ENCODE measurements around the gene TFR2. TPM values are rescaled to one million over a fixed set of nuclear protein-coding genes. Genes with fewer than 3 reads are reported as not detected.

The TFR2 gene
- total and polyA plus RNA-seq, 2 of the 13 experiments (the other 11 are each of a cell fraction or from before 2014, with no cell fraction given) = 36.9 to 64.2 TPM

DNA sequence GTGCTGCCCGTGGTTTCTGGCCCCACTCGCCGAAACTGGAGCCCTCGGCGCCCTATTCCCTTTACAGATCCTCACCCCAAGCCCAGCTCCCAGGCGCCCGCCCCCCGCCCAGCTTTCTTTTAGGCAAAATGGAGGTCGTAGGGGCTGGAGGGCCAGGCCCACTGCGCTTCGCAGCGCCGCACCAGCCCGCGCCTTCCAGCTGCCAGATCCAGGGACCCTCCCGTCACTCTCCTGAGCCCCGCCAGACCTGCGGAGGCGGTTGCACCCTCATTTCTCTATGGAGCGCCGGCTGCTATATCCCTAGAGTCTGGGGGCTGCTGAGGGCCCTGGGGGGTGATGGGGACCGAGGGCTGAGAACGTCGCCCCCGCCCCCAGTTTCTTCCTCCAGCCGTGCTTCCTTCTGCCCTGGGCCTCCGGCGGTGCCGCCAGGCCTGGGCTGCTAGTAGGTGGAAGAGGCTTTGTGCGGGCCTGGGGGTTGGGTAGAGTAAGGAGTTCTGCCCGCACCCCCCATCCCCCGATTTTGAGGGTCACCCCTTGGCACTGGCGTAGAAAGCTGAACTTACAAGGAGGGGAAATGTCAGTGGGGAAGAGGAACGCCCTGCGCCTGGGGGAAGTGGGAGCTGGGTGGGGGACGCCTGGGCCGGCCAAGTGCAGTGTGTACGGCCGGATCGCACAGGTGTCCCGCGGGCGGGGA lies 33.2 kb upstream of the TFR2 start (continued):
- TF ChIP-seq, protein P1, sequence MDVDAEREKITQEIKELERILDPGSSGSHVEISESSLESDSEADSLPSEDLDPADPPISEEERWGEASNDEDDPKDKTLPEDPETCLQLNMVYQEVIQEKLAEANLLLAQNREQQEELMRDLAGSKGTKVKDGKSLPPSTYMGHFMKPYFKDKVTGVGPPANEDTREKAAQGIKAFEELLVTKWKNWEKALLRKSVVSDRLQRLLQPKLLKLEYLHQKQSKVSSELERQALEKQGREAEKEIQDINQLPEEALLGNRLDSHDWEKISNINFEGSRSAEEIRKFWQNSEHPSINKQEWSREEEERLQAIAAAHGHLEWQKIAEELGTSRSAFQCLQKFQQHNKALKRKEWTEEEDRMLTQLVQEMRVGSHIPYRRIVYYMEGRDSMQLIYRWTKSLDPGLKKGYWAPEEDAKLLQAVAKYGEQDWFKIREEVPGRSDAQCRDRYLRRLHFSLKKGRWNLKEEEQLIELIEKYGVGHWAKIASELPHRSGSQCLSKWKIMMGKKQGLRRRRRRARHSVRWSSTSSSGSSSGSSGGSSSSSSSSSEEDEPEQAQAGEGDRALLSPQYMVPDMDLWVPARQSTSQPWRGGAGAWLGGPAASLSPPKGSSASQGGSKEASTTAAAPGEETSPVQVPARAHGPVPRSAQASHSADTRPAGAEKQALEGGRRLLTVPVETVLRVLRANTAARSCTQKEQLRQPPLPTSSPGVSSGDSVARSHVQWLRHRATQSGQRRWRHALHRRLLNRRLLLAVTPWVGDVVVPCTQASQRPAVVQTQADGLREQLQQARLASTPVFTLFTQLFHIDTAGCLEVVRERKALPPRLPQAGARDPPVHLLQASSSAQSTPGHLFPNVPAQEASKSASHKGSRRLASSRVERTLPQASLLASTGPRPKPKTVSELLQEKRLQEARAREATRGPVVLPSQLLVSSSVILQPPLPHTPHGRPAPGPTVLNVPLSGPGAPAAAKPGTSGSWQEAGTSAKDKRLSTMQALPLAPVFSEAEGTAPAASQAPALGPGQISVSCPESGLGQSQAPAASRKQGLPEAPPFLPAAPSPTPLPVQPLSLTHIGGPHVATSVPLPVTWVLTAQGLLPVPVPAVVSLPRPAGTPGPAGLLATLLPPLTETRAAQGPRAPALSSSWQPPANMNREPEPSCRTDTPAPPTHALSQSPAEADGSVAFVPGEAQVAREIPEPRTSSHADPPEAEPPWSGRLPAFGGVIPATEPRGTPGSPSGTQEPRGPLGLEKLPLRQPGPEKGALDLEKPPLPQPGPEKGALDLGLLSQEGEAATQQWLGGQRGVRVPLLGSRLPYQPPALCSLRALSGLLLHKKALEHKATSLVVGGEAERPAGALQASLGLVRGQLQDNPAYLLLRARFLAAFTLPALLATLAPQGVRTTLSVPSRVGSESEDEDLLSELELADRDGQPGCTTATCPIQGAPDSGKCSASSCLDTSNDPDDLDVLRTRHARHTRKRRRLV (CRISPR knock-in tag; IDR thresholded peaks at IDR 0.05) = peak; percentile 20; the same call in 1 of the 2 replicates
- TF ChIP-seq KLF9 (CRISPR knock-in tag; IDR thresholded peaks at IDR 0.05; ENCODE audit: low read depth) (no peak), NCOR1 (IDR thresholded peaks at IDR 0.05; ENCODE audit: borderline replicate concordance, low read length) (no peak), ZFP1 (CRISPR knock-in tag; IDR thresholded peaks at IDR 0.05) (no peak), ZNF143 (CRISPR knock-in tag; IDR thresholded peaks at IDR 0.05) (no peak), HCFC1 (IDR thresholded peaks at IDR 0.05; ENCODE audit: low read depth, low read length) (no peak), IRX3 (CRISPR knock-in tag; IDR thresholded peaks at IDR 0.05; ENCODE audit: borderline replicate concordance, low read depth) (peak; percentile 15; the same call in 1 of the 2 replicates)
- TF ChIP-seq, protein P2, sequence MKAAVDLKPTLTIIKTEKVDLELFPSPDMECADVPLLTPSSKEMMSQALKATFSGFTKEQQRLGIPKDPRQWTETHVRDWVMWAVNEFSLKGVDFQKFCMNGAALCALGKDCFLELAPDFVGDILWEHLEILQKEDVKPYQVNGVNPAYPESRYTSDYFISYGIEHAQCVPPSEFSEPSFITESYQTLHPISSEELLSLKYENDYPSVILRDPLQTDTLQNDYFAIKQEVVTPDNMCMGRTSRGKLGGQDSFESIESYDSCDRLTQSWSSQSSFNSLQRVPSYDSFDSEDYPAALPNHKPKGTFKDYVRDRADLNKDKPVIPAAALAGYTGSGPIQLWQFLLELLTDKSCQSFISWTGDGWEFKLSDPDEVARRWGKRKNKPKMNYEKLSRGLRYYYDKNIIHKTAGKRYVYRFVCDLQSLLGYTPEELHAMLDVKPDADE (CRISPR knock-in tag; IDR thresholded peaks at IDR 0.05) = no peak
- TF ChIP-seq, protein P3, sequence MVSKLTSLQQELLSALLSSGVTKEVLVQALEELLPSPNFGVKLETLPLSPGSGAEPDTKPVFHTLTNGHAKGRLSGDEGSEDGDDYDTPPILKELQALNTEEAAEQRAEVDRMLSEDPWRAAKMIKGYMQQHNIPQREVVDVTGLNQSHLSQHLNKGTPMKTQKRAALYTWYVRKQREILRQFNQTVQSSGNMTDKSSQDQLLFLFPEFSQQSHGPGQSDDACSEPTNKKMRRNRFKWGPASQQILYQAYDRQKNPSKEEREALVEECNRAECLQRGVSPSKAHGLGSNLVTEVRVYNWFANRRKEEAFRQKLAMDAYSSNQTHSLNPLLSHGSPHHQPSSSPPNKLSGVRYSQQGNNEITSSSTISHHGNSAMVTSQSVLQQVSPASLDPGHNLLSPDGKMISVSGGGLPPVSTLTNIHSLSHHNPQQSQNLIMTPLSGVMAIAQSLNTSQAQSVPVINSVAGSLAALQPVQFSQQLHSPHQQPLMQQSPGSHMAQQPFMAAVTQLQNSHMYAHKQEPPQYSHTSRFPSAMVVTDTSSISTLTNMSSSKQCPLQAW (CRISPR knock-in tag; IDR thresholded peaks at IDR 0.05) = no peak
- TF ChIP-seq, protein P4, sequence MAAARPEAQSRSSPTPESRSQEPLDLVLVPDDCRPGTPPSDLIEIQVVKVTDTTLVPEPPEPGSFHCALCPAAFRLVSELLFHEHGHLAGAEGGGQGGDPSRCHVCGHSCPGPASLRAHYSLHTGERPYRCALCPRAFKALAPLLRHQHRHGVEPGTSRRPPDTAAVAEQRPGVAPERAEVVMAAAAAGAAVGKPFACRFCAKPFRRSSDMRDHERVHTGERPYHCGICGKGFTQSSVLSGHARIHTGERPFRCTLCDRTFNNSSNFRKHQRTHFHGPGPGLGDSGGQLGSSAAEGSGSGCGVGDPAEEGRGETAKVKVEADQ (CRISPR knock-in tag; IDR thresholded peaks at IDR 0.05; ENCODE audit: borderline replicate concordance) = 0 out of 2 replicates have a peak, but pooled peaks have one; percentile 33
- TF ChIP-seq, protein P5, sequence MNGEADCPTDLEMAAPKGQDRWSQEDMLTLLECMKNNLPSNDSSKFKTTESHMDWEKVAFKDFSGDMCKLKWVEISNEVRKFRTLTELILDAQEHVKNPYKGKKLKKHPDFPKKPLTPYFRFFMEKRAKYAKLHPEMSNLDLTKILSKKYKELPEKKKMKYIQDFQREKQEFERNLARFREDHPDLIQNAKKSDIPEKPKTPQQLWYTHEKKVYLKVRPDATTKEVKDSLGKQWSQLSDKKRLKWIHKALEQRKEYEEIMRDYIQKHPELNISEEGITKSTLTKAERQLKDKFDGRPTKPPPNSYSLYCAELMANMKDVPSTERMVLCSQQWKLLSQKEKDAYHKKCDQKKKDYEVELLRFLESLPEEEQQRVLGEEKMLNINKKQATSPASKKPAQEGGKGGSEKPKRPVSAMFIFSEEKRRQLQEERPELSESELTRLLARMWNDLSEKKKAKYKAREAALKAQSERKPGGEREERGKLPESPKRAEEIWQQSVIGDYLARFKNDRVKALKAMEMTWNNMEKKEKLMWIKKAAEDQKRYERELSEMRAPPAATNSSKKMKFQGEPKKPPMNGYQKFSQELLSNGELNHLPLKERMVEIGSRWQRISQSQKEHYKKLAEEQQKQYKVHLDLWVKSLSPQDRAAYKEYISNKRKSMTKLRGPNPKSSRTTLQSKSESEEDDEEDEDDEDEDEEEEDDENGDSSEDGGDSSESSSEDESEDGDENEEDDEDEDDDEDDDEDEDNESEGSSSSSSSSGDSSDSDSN (CRISPR knock-in tag; IDR thresholded peaks at IDR 0.05) = peak; percentile 49; the same call in 1 of the 2 replicates
- TF ChIP-seq, protein P6, sequence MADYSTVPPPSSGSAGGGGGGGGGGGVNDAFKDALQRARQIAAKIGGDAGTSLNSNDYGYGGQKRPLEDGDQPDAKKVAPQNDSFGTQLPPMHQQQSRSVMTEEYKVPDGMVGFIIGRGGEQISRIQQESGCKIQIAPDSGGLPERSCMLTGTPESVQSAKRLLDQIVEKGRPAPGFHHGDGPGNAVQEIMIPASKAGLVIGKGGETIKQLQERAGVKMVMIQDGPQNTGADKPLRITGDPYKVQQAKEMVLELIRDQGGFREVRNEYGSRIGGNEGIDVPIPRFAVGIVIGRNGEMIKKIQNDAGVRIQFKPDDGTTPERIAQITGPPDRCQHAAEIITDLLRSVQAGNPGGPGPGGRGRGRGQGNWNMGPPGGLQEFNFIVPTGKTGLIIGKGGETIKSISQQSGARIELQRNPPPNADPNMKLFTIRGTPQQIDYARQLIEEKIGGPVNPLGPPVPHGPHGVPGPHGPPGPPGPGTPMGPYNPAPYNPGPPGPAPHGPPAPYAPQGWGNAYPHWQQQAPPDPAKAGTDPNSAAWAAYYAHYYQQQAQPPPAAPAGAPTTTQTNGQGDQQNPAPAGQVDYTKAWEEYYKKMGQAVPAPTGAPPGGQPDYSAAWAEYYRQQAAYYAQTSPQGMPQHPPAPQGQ (CRISPR knock-in tag; IDR thresholded peaks at IDR 0.05; ENCODE audit: borderline replicate concordance) = no peak
